CD4-positive, alpha-beta memory T cell (primary cell): ENCODE measurements around the gene USP54. TPM values are rescaled to one million over a fixed set of nuclear protein-coding genes. Genes with fewer than 3 reads are reported as not detected.

Experiments
- CTCF ChIA-PET: fragments of 350-600 bp; sonication (Branson Sonifier 250); formaldehyde crosslinking; loops from one replicate; lab custom pipeline; 2021; ENCODE audit warnings: inconsistent platforms; ENCODE audit not compliant: partially characterized antibody; lab: Charles Lee
- POLR2A ChIA-PET: fragments of 350-600 bp; sonication (Branson Sonifier 250); formaldehyde crosslinking; loops from one replicate; lab custom pipeline; 2021; ENCODE audit not compliant: partially characterized antibody; lab: Charles Lee
- DNase-seq, 5 donors: peaks; one replicate each; pipeline versions ENCODE4 v3.0.0 to v3.0.0-alpha.2; 2020 to 2022; ENCODE audit warnings: mixed read lengths in 1 of 5
- H3K27ac ChIP-seq: one replicate; pipeline ENCODE4 v1.7.0; 2013; ENCODE audit warnings: low read depth, low read length
- H3K27me3 ChIP-seq: 2 replicates; pipeline ENCODE4 v1.7.0; 2013; ENCODE audit warnings: mild to moderate bottlenecking, low read length, moderate library complexity; ENCODE audit not compliant: insufficient read depth
- H3K36me3 ChIP-seq: 2 replicates; pipeline ENCODE4 v1.7.0; 2013; ENCODE audit warnings: mild to moderate bottlenecking, low read length, moderate library complexity; ENCODE audit not compliant: insufficient read depth
- H3K4me1 ChIP-seq: 2 replicates; pipeline ENCODE4 v1.7.0; 2013; ENCODE audit warnings: mild to moderate bottlenecking, low read length, moderate library complexity; ENCODE audit not compliant: insufficient read depth
- H3K4me3 ChIP-seq, 2 donors: one replicate each; pipeline ENCODE4 v1.7.0; 2013; ENCODE audit warnings: low read length in 2 of 2, mild to moderate bottlenecking in 1 of 2
- H3K9me3 ChIP-seq, 2 donors: one replicate each; pipeline ENCODE4 v1.7.0; 2013; ENCODE audit warnings: low read length in 2 of 2, control low read depth in 1 of 2; ENCODE audit not compliant: control insufficient read depth in 1 of 2
- H3K27ac Mint-ChIP-seq, 7 donors: one replicate each; pipeline ENCODE4 v1.8.0; 2020 to 2021; ENCODE audit warnings: mixed read lengths in 7 of 7, mild to moderate bottlenecking in 6 of 7, inconsistent platforms in 3 of 7, moderate library complexity in 3 of 7
- H3K27me3 Mint-ChIP-seq, 2 donors: one replicate each; pipeline ENCODE4 v1.8.0; 2020 to 2021; ENCODE audit warnings: mixed read lengths in 2 of 2
- H3K36me3 Mint-ChIP-seq, 2 donors: one replicate each; pipeline ENCODE4 v1.8.0; 2020 to 2021; ENCODE audit warnings: mixed read lengths in 2 of 2, inconsistent platforms in 1 of 2, mild to moderate bottlenecking in 1 of 2
- H3K4me1 Mint-ChIP-seq, 4 donors: one replicate each; pipeline ENCODE4 v1.8.0; 2020 to 2021; ENCODE audit warnings: mixed read lengths in 4 of 4, mild to moderate bottlenecking in 1 of 4
- H3K4me3 Mint-ChIP-seq, 8 donors: one replicate each; pipeline ENCODE4 v1.8.0; 2020 to 2021; ENCODE audit warnings: mixed read lengths in 8 of 8, mild to moderate bottlenecking in 7 of 8, moderate library complexity in 6 of 8, inconsistent platforms in 3 of 8
- H3K9me3 Mint-ChIP-seq, 8 donors: one replicate each; pipeline ENCODE4 v1.8.0; 2020 to 2021; ENCODE audit warnings: mixed read lengths in 8 of 8, mild to moderate bottlenecking in 5 of 8, inconsistent platforms in 3 of 8, moderate library complexity in 1 of 8
- intact Hi-C: fragments of 100-400 bp; cut with micrococcal nuclease; formaldehyde crosslinking; loops from one replicate; pipeline ENCODE4 v1.15.1; 2023
- polyA plus RNA-seq, 2 donors: library from polyadenylated mRNA; unstranded; fragments of 300-500 nt; fragmentation: Illumina TruSeq; gene quantifications; one replicate each; pipeline ENCODE4 v1.2.3, GENCODE V29; 2021
- total RNA-seq, 2 experiments: library from RNA; stranded (reverse); gene quantifications; one replicate each; pipeline ENCODE4 v1.2.3, GENCODE V29; 2021

The USP54 gene
- total and polyA plus RNA-seq, 4 experiments from 2014 or later: 0.04 to 7.6 (median 4.4) TPM

DNA sequence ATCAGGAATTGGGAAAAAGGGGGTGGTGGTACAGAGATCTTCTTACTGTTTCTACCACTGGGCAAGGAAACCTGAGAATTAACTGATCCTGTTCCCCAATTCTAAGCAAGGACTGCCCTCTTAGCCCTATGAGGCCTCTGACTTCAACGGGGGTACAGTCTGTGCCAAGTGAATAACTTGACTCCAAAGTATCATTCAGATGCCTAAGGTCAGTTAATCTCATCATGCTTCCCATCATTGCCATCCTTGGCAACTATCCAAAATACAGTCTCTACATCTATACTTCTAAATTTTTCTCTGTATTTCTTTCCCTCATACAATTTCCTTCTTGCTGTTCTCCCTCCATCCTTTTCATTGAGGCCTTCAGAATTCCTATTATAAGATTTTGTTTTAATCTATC is 105.8 kb downstream of the USP54 start:
- no peaks in the 10 kb centered on the region for H3K27me3 Mint-ChIP-seq
- intact Hi-C loops: no loop called here
- no peaks in the 10 kb centered on the region for H3K9me3 Mint-ChIP-seq
- CTCF ChIA-PET: no interaction called here
- H3K4me1 Mint-ChIP-seq: peaks cover 27 to 46% (median 36%) of the 10 kb centered on the region in 4 donors
- H3K4me3 Mint-ChIP-seq: no peak overlapping the region
- H3K4me3 ChIP-seq: no peak overlapping the region
- H3K36me3 ChIP-seq: peaks cover 3% of the 10 kb centered on the region
- H3K27me3 ChIP-seq: no peaks in the 10 kb centered on the region
- POLR2A ChIA-PET: interaction anchor here (2.6 kb wide), 1 partner anchor 10 kb away, joined by 12 read pairs; the partner anchor contains the start of gene PPP3CB
- DNase-seq: no peak
- no peak overlapping the region for H3K27ac ChIP-seq
- H3K4me1 ChIP-seq: peaks cover 23% of the 10 kb centered on the region
- no peaks in the 10 kb centered on the region for H3K9me3 ChIP-seq
- H3K36me3 Mint-ChIP-seq: peaks cover 23 to 26% of the 10 kb centered on the region in 2 donors
- peak overlapping the region in 2 of 7 donors; percentile 22 to 83 for H3K27ac Mint-ChIP-seq

DNA sequence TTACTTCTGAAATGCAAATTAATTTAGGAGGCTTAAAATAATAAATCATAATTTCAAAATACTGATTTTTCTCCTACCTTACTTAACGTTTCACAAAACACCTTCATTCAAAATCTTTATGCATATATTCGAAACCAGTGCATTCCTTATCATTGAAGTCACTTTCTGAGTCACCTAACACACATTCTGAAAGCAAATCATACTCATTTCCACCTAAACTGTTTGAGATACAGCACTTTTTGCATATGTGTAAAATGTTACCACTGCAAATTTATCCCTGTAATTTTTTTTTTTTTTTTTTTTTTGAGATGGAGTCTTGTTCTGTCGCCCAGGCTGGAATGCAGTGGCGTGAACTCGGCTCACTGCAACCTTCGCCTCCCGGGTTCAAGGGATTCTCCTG is 111.0 kb downstream of the USP54 start:
- DNase-seq: no peak
- Mint-ChIP-seq H3K4me1 (peaks cover 18 to 45% (median 28%) of the 10 kb centered on the region in 4 donors), H3K4me3 (peak overlapping the region in 2 of 8 donors; percentile 36 to 43), H3K27ac (peak overlapping the region in 3 of 7 donors; percentile 30 to 71 (median 70)), H3K9me3 (no peaks in the 10 kb centered on the region), H3K36me3 (peaks cover 22 to 34% of the 10 kb centered on the region in 2 donors), H3K27me3 (no peaks in the 10 kb centered on the region)
- Histone ChIP-seq H3K4me1 (peaks cover 30% of the 10 kb centered on the region), H3K36me3 (peaks cover 20% of the 10 kb centered on the region), H3K4me3 (no peak overlapping the region), H3K9me3 (no peaks in the 10 kb centered on the region), H3K27me3 (no peaks in the 10 kb centered on the region), H3K27ac (no peak overlapping the region)
- ChIA-PET CTCF (no interaction called here), POLR2A (no interaction called here)
- intact Hi-C loops: no loop called here

DNA sequence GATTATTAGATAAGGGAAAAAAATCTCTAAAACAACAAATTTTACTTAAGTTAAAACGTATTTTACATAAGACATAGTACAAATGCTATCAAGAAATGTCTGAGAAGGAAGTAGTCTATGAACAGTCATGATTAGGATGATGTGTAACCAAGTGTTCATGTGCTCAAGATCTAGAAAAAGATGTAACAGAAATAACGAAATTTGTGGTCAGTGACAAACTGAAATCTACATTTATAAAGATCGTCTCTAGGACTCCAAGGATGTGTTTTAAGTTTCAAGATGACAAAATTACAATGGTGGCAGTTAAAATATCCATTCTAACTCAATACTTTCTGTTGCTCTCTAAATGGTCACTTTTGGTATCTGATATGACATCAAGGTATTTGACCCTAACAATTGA is 112.5 kb downstream of the USP54 start:
- peaks cover 28 to 41% of the 10 kb centered on the region in 2 donors for H3K36me3 Mint-ChIP-seq
- H3K4me1 Mint-ChIP-seq: peaks cover 15 to 43% (median 29%) of the 10 kb centered on the region in 4 donors
- H3K4me1 ChIP-seq: peaks cover 30% of the 10 kb centered on the region
- no peaks in the 10 kb centered on the region for H3K9me3 Mint-ChIP-seq
- H3K27me3 ChIP-seq: no peaks in the 10 kb centered on the region
- H3K4me3 ChIP-seq: no peak overlapping the region
- H3K27me3 Mint-ChIP-seq: no peaks in the 10 kb centered on the region
- no peak overlapping the region for H3K27ac ChIP-seq
- peak overlapping the region in 1 of 8 donors; percentile 41 for H3K4me3 Mint-ChIP-seq
- CTCF ChIA-PET: interaction anchor here (1.0 to 1.3 kb wide), 3 partner anchors 15 to 153 kb away, joined by 3 to 4 read pairs (median 4); partner anchors contain the start of gene PPP3CB
- POLR2A ChIA-PET: no interaction called here
- H3K27ac Mint-ChIP-seq: peak overlapping the region; percentile 8 to 48 (median 26)
- H3K9me3 ChIP-seq: no peaks in the 10 kb centered on the region
- intact Hi-C loops: no loop called here
- H3K36me3 ChIP-seq: peaks cover 28% of the 10 kb centered on the region
- DNase-seq: no peak

DNA sequence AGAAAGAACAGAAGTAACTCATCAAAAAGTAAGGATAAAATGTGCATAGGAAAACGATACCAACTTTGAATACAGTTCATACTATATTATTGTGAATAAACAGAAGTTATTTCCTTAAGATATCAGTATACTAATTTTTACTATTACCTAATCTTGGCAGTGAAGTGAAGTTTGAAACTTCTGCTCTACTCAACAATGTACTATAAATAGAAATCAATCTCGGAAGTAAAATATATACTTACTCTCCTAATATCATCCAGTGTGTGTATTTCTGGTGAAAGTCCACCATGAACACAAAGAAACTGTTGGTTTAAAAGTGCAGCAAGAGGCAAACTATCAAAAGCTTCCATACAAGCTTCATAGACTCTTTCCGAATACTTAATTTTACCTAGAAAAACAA is 119.9 kb downstream of the USP54 start:
- no peaks in the 10 kb centered on the region for H3K4me1 ChIP-seq
- DNase-seq: no peak
- H3K27ac Mint-ChIP-seq: no peak overlapping the region
- H3K27me3 ChIP-seq: no peaks in the 10 kb centered on the region
- no peak overlapping the region for H3K4me3 Mint-ChIP-seq
- H3K27me3 Mint-ChIP-seq: no peaks in the 10 kb centered on the region
- H3K27ac ChIP-seq: no peak overlapping the region
- H3K4me3 ChIP-seq: no peak overlapping the region
- H3K36me3 Mint-ChIP-seq: peaks cover 41 to 57% of the 10 kb centered on the region in 2 donors
- intact Hi-C loops: no loop called here
- POLR2A ChIA-PET: no interaction called here
- CTCF ChIA-PET: no interaction called here
- H3K4me1 Mint-ChIP-seq: peaks cover 0 to 5% (median 3%) of the 10 kb centered on the region in 4 donors
- no peaks in the 10 kb centered on the region for H3K9me3 Mint-ChIP-seq
- H3K9me3 ChIP-seq: no peaks in the 10 kb centered on the region
- H3K36me3 ChIP-seq: peaks cover 45% of the 10 kb centered on the region

DNA sequence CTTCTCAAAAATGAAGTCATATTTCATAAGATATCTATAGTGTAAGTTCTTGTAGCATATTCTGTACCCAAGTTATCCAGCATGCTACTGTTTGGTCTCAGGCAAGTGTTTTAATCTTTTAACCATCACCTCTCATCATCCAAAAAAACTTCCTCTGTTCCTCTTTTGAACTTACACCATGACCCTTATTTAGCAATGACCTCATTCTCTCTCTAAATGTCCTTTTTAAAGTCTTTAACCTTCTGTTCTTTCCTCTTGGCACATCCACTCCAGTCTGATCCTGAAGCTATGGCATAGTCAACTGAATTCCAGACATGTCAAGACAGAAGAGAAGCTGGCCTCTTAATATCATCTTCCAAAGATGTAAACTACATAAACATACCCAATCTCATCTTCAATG is 121.6 kb downstream of the USP54 start:
- POLR2A ChIA-PET: interaction anchor here (1.3 kb wide), 1 partner anchor 26 kb away, joined by 4 read pairs; no protein-coding TSS in a partner anchor

DNA sequence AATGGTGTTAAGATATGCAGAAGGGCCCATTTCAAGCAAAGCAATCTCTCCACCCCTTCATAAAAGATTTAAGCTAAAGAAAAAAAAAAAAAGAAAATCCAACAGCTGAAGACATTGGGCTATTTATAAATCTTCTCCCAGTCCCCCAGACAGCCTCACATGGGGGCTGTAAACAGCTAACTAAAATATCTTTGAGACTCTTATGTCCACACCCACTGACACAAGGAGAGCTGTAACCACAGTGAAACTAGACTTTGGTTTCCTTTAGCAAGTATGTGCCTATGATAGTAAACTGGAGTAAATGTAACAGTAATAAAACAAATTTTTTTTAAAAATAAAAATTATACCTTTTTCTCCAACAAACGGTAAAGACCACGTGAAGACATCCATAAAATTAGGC is 123.9 kb downstream of the USP54 start:
- H3K27me3 ChIP-seq: no peaks in the 10 kb centered on the region
- intact Hi-C loops: no loop called here
- Mint-ChIP-seq H3K27ac (peak overlapping the region in 2 of 7 donors; percentile 35 to 66), H3K9me3 (no peaks in the 10 kb centered on the region), H3K27me3 (no peaks in the 10 kb centered on the region), H3K36me3 (peaks cover 40 to 59% of the 10 kb centered on the region in 2 donors), H3K4me3 (no peak overlapping the region), H3K4me1 (peaks cover 0 to 5% (median 1%) of the 10 kb centered on the region in 4 donors)
- H3K4me1 ChIP-seq: no peaks in the 10 kb centered on the region
- POLR2A ChIA-PET: no interaction called here
- H3K9me3 ChIP-seq: no peaks in the 10 kb centered on the region
- H3K27ac ChIP-seq: no peak overlapping the region
- peaks cover 38% of the 10 kb centered on the region for H3K36me3 ChIP-seq
- no peak for DNase-seq
- H3K4me3 ChIP-seq: no peak overlapping the region
- CTCF ChIA-PET: no interaction called here

More for the DNA sequence above, 121.6 kb downstream of the USP54 start:
- no peaks in the 10 kb centered on the region for H3K9me3 ChIP-seq
- Mint-ChIP-seq H3K27me3 (no peaks in the 10 kb centered on the region), H3K4me1 (peaks cover 0 to 5% (median under 1%) of the 10 kb centered on the region in 4 donors), H3K36me3 (peaks cover 38 to 58% of the 10 kb centered on the region in 2 donors), H3K27ac (peak overlapping the region in 3 of 7 donors; percentile 36 to 76 (median 65)), H3K9me3 (no peaks in the 10 kb centered on the region), H3K4me3 (no peak overlapping the region)
- no peak overlapping the region for H3K4me3 ChIP-seq
- H3K36me3 ChIP-seq: peaks cover 46% of the 10 kb centered on the region
- H3K27me3 ChIP-seq: no peaks in the 10 kb centered on the region
- intact Hi-C loops: no loop called here
- CTCF ChIA-PET: no interaction called here
- no peak for DNase-seq
- no peaks in the 10 kb centered on the region for H3K4me1 ChIP-seq
- no peak overlapping the region for H3K27ac ChIP-seq

DNA sequence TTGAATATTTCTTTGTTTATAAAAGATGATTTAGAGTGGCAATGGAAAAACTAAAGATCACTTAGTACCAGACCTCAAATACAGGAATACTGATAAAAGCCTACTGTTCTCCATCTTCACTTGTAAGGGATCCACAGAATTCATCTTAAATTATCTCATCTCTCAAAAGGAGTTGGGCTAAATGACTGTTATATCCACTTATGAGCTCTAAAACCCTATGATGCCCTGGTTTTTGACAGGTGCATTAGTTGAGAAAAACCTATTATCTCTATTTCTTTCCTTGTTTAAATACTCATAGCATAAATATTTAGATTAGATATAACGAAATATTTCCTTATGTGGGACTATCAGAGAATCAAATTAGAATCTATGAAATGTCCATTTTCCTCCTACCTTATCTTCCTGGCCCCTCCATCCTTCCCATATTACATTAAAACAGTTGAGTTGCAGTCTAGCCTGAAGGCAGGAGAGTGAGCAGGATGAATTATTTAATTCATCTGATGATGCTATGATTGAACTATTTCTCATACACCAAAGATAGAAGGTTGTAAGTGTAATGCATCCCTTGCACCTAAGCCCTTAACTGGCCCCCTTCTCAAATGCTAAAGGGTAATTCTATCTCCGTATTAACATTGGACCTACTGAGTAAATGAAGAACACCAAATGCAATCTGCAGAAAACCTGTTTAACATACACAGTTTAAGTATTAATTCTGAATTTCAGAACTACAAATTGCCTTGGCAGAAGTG is 125.0 kb downstream of the USP54 start:
- H3K4me3 Mint-ChIP-seq: no peak overlapping the region
- peaks cover 0 to 5% (median 1%) of the 10 kb centered on the region in 4 donors for H3K4me1 Mint-ChIP-seq
- Histone ChIP-seq H3K4me1 (no peaks in the 10 kb centered on the region), H3K9me3 (no peaks in the 10 kb centered on the region), H3K27me3 (no peaks in the 10 kb centered on the region), H3K27ac (no peak overlapping the region), H3K4me3 (no peak overlapping the region), H3K36me3 (peaks cover 31% of the 10 kb centered on the region)
- peaks cover 32 to 54% of the 10 kb centered on the region in 2 donors for H3K36me3 Mint-ChIP-seq
- POLR2A ChIA-PET: interaction anchor here (0.7 kb wide), 1 partner anchor 294 kb away, joined by 3 read pairs; no protein-coding TSS in a partner anchor
- H3K27ac Mint-ChIP-seq: peak overlapping the region in 1 of 7 donors; percentile 29
- no peak for DNase-seq
- intact Hi-C loops: no loop called here
- no peaks in the 10 kb centered on the region for H3K9me3 Mint-ChIP-seq
- H3K27me3 Mint-ChIP-seq: no peaks in the 10 kb centered on the region
- CTCF ChIA-PET: no interaction called here
